ENCODE results near the gene SLCO1B3. TPM values are rescaled to one million over a fixed set of nuclear protein-coding genes. Genes with fewer than 3 reads are reported as not detected.

Gene SLCO1B3
- total and polyA plus RNA-seq, 5 donors from 2014 or later: not detected

- Mint-ChIP-seq H3K4me1 (no peaks in the 10 kb centered on the region), H3K27me3 (no peaks in the 10 kb centered on the region), H3K27ac (no peak overlapping the region), H3K36me3 (no peaks in the 10 kb centered on the region), H3K4me3 (no peak overlapping the region), H3K9me3 (peaks cover 0 to 7% (median 2%) of the 10 kb centered on the region in 7 donors)
- no peaks in the 10 kb centered on the region for H3K27me3 ChIP-seq (ENCODE audit: control insufficient read depth, insufficient read depth, low read length)
- H3K4me1 ChIP-seq (ENCODE audit: control insufficient read depth, insufficient read depth, low read length, poor library complexity, severe bottlenecking): no peaks in the 10 kb centered on the region
- no peak overlapping the region for H3K27ac ChIP-seq (ENCODE audit: insufficient read depth, low read length, poor library complexity, severe bottlenecking)
- DNase-seq (no peak), ATAC-seq (ENCODE audit: low read depth in 2 of 2) (no peak)
- H3K9me3 ChIP-seq (ENCODE audit: control insufficient read depth in 2 of 2, low read length in 2 of 2): no peaks in the 10 kb centered on the region
- no peak overlapping the region for H3K4me3 ChIP-seq (ENCODE audit: low read depth, low read length)
- H3K36me3 ChIP-seq (ENCODE audit: control insufficient read depth, insufficient read depth, low read length): no peaks in the 10 kb centered on the region
Measured at GRCh38 chr12:20963762-20964161, 153.3 kb downstream of the SLCO1B3 start.

Other genes with a start within 250 kb of the SLCO1B3 start
- not detected for gene SLCO1C1, start 115.4 kb upstream of the SLCO1B3 start, total RNA-seq
- gene SLCO1C1, start 115.4 kb upstream of the SLCO1B3 start, polyA plus RNA-seq: not detected